GM12878 (cell line): ENCODE data around the gene TMEM171. TPM values are rescaled to one million over a fixed set of nuclear protein-coding genes. Genes with fewer than 3 reads are reported as not detected.

Source experiments
- ATAC-seq: fragments of 200-7000 bp; cut with Tn5 transposase; 3 replicates; pipeline ENCODE4 v1.9.1; 2020; ENCODE audit warnings: mild to moderate bottlenecking, moderate library complexity
- BruUV-seq: library from RNA; stranded (reverse); fragments of 400-500 nt; replicated peaks from 2 replicates; lab custom pipeline; 2021; lab: Mats Ljungman, UMichigan
- CTCF ChIA-PET: fragments of 300-600 bp; sonication (Branson Sonifier 250); formaldehyde crosslinking; extraction: SDS; loops from one replicate; lab custom pipeline; 2021; ENCODE audit warnings: inconsistent platforms; lab: Yijun Ruan, JAX
- POLR2A ChIA-PET: fragments of 350-600 bp; formaldehyde crosslinking; extraction: SDS; loops from one replicate; lab custom pipeline; 2021; ENCODE audit warnings: inconsistent platforms; lab: Charles Lee
- RAD21 ChIA-PET: fragments of 300-600 bp; sonication (Branson Sonifier 250); formaldehyde crosslinking; loops from one replicate; lab custom pipeline; 2023; ENCODE audit warnings: antibody characterized with exemption; ENCODE audit not compliant: unreplicated experiment; lab: Charles Lee
- SMC1A ChIA-PET: fragments of 300-600 bp; sonication (Branson Sonifier 250); formaldehyde crosslinking; loops from one replicate; lab custom pipeline; 2023; ENCODE audit not compliant: unreplicated experiment, uncharacterized antibody; lab: Charles Lee
- DNase-seq: peaks from one replicate; pipeline ENCODE4 v3.0.0-alpha.2; 2011; ENCODE audit warnings: low read depth, low spot score
- FAIRE-seq: peaks from 3 replicates; lab custom pipeline; 2011; peaks lifted over from hg19 to GRCh38; lab: Jason Lieb, UNC
- H2AFZ ChIP-seq: 2 replicates; pipeline ENCODE4 v1.6.0; 2011; ENCODE audit warnings: low read depth, low read length, control low read depth; ENCODE audit not compliant: control insufficient read depth
- H3K27ac ChIP-seq: 2 replicates; pipeline ENCODE4 v1.5.1; 2011; ENCODE audit warnings: control low read depth; ENCODE audit not compliant: control insufficient read depth, insufficient read depth
- H3K27me3 ChIP-seq, 2 experiments: replicated peaks in 1 of 2; 2 replicates each; pipeline versions ENCODE4 v1.6.0 to v1.6.1; 2011; ENCODE audit warnings: low read length in 1 of 2; ENCODE audit not compliant: control insufficient read depth in 2 of 2, insufficient read depth in 2 of 2
- H3K36me3 ChIP-seq, 2 experiments: 2 replicates each; pipeline ENCODE4 v1.5.1; 2011; ENCODE audit warnings: low read length in 1 of 2; ENCODE audit not compliant: control insufficient read depth in 2 of 2, insufficient read depth in 2 of 2
- H3K4me1 ChIP-seq: 2 replicates; pipeline ENCODE4 v1.6.1; 2011; ENCODE audit warnings: mild to moderate bottlenecking, low read length, moderate library complexity, mixed read lengths; ENCODE audit not compliant: control insufficient read depth, insufficient read depth
- H3K4me2 ChIP-seq: 2 replicates; pipeline ENCODE4 v1.6.0; 2011; ENCODE audit warnings: control low read depth; ENCODE audit not compliant: control insufficient read depth, insufficient read depth
- H3K4me3 ChIP-seq: fragments of 200-600 bp; sonication (generic); 2 replicates; pipeline ENCODE4 v1.5.1; 2016
- H3K79me2 ChIP-seq: 2 replicates; pipeline ENCODE4 v1.6.0; 2011; ENCODE audit warnings: low read length; ENCODE audit not compliant: control insufficient read depth, insufficient read depth
- H3K9ac ChIP-seq: 2 replicates; pipeline ENCODE4 v1.8.0; 2011; ENCODE audit warnings: low read length, control low read depth, mixed read lengths; ENCODE audit not compliant: control insufficient read depth, insufficient read depth
- H3K9me3 ChIP-seq: replicated peaks from 3 replicates; pipeline ENCODE4 v1.5.1; 2011; ENCODE audit warnings: mild to moderate bottlenecking, low read length; ENCODE audit not compliant: control insufficient read depth, insufficient read depth
- H4K20me1 ChIP-seq: 2 replicates; pipeline ENCODE4 v1.6.0; 2011; ENCODE audit not compliant: control insufficient read depth, insufficient read depth
- ATF7 ChIP-seq: fragments of 450-650 bp; IDR thresholded peaks from 2 replicates; pipeline ENCODE4 v1.6.1; 2016; ENCODE audit warnings: low read depth, mild to moderate bottlenecking
- CBFB ChIP-seq: IDR thresholded peaks from 2 replicates; pipeline ENCODE4 v1.6.1; 2016; ENCODE audit warnings: antibody characterized with exemption, low read depth
- CBX3 ChIP-seq: fragments of 200-600 bp; sonication (generic); IDR thresholded peaks from 2 replicates; pipeline ENCODE4 v1.6.1; 2016; ENCODE audit warnings: low read depth, borderline replicate concordance
- MAX ChIP-seq: IDR thresholded peaks from 2 replicates; pipeline ENCODE4 v1.6.1; 2012; ENCODE audit warnings: low read depth, low read length, improper control_type of control experiment
- MEF2A ChIP-seq: IDR thresholded peaks from 2 replicates; pipeline ENCODE4 v1.6.1; 2011; ENCODE audit warnings: low read depth, mild to moderate bottlenecking, low read length, moderate library complexity; ENCODE audit not compliant: insufficient read depth
- NBN ChIP-seq: fragments of 450-650 bp; IDR thresholded peaks from 2 replicates; pipeline ENCODE4 v1.6.1; 2016
- NFXL1 ChIP-seq: fragments of 450-650 bp; IDR thresholded peaks from 2 replicates; pipeline ENCODE4 v1.6.1; 2017; ENCODE audit warnings: antibody characterized with exemption, mild to moderate bottlenecking, borderline replicate concordance
- POLR2AphosphoS2 ChIP-seq: IDR thresholded peaks from 2 replicates; pipeline ENCODE4 v1.6.1; 2011; ENCODE audit warnings: low read depth, mild to moderate bottlenecking, low read length, improper control_type of control experiment, moderate library complexity
- RB1 ChIP-seq: fragments of 450-650 bp; formaldehyde crosslinking; IDR thresholded peaks from 2 replicates; pipeline ENCODE4 v1.6.1; 2017; ENCODE audit warnings: mild to moderate bottlenecking, borderline replicate concordance
- RCOR1 ChIP-seq: conservative IDR thresholded peaks from 2 replicates; pipeline ENCODE4 v1.6.1; 2012; ENCODE audit warnings: low read depth, low read length, improper control_type of control experiment
- RELB ChIP-seq: fragments of 450-650 bp; IDR thresholded peaks from 2 replicates; pipeline ENCODE4 v1.6.1; 2017; ENCODE audit warnings: low read depth, mild to moderate bottlenecking, moderate library complexity
- RFX5 ChIP-seq: IDR thresholded peaks from 2 replicates; pipeline ENCODE4 v1.6.1; 2011; ENCODE audit warnings: low read depth, low read length, improper control_type of control experiment
- SUZ12 ChIP-seq: fragments of 200-600 bp; sonication (generic); IDR thresholded peaks from one replicate; pipeline ENCODE4 v1.6.1; 2018; ENCODE audit warnings: antibody characterized with exemption, mild to moderate bottlenecking; ENCODE audit not compliant: unreplicated experiment
- TAF1 ChIP-seq: IDR thresholded peaks from 2 replicates; pipeline ENCODE4 v1.6.1; 2011; ENCODE audit warnings: mild to moderate bottlenecking, low read depth, low read length, borderline replicate concordance
- ZBTB40 ChIP-seq: fragments of 450-650 bp; IDR thresholded peaks from 2 replicates; pipeline ENCODE4 v1.6.1; 2016; ENCODE audit warnings: mild to moderate bottlenecking, moderate library complexity, borderline replicate concordance
- ZNF592 ChIP-seq: fragments of 450-650 bp; IDR thresholded peaks from 2 replicates; pipeline ENCODE4 v1.6.1; 2017; ENCODE audit warnings: mild to moderate bottlenecking, moderate library complexity
- WGBS: methylation state at CpG from one replicate; pipeline ENCODE4 v1.1.6; 2016; ENCODE audit warnings: low lambda C conversion rate; ENCODE audit not compliant: insufficient replicate concordance, insufficient coverage; ENCODE audit errors: missing lambda C conversion rate; 5-methylcytosine and 5-hydroxymethylcytosine counted together
- in situ Hi-C: fragments of 300-500 bp; cut with MboI; formaldehyde crosslinking; loops from 9 replicates; pipeline ENCODE4 v1.14.3; 2018; ENCODE audit warnings: mixed read lengths
- intact Hi-C: fragments of 100-400 bp; cut with micrococcal nuclease; formaldehyde crosslinking; loops from one replicate; pipeline ENCODE4 v1.14.2; 2022; ENCODE audit not compliant: unreplicated experiment
- polyA plus RNA-seq, 11 experiments: library from polyadenylated mRNA; depleted of rRNA in 4 of 11; unstranded in 6 of 11; stranded (reverse) in 5 of 11; fragments of >200 nt; fragmentation: Nextera tagmentation in 4 of 11; fragmentation: Illumina TruSeq in 1 of 11; extraction: Ambion mirVana in 4 of 11; extraction: Trizol in 1 of 11; gene quantifications; 1 replicate in 1 of 11; 2 replicates in 10 of 11; pipeline versions ENCODE4 v1.2.1 to v1.2.3, GENCODE V29; 2011 to 2016; ENCODE audit warnings: inconsistent platforms in 2 of 11, missing spikeins in 2 of 11, low read depth in 1 of 11
- total RNA-seq, 4 experiments: library from RNA; depleted of rRNA in 3 of 4; stranded (reverse); fragments of >200 nt in 3 of 4; fragmentation: Illumina TruSeq in 1 of 4; extraction: Trizol in 1 of 4; gene quantifications; 2 replicates each; pipeline versions ENCODE4 v1.2.1 to v1.2.3, GENCODE V29; 2013 to 2021

TMEM171 gene
- total and polyA plus RNA-seq, 10 of the 15 experiments (the other 5 are each of a cell fraction or from before 2014, with no cell fraction given), result not detected

GRCh38 chr5:73158313-73158712 is 37.9 kb downstream of the TMEM171 start:
- WGBS, result 35% methylated on average over 4 of the region's 4 CpGs
- SMC1A ChIA-PET, result no interaction called here
- no peak for DNase-seq
- Histone ChIP-seq H4K20me1 (no peaks in the 10 kb centered on the region), H3K4me2 (no peak overlapping the region), H3K79me2 (no peaks in the 10 kb centered on the region), H2AFZ (no peak overlapping the region), H3K27me3 (peaks cover 0 to 3% of the 10 kb centered on the region in 2 experiments; a peak in 1 of 4 replicates), H3K4me3 (no peak overlapping the region), H3K9me3 (no peaks in the 10 kb centered on the region), H3K9ac (no peak overlapping the region), H3K4me1 (0 out of 2 replicates have a peak, but pooled peaks cover 5% of the 10 kb centered on the region), H3K27ac (no peak overlapping the region), H3K36me3 (no peaks in the 10 kb centered on the region)
- intact Hi-C loops, result no loop called here
- BruUV-seq, result no TSS peak
- POLR2A ChIA-PET, result no interaction called here
- in situ Hi-C loops, result no loop called here
- no peak for ATAC-seq
- CTCF ChIA-PET, result interaction anchor here (1.2 kb wide), 2 partner anchors 12 to 42 kb away, joined by 3 read pairs; no protein-coding TSS in a partner anchor
- RAD21 ChIA-PET, result no interaction called here
- FAIRE-seq, result no peak
- TF ChIP-seq RB1 (no peak), MAX (no peak), ZBTB40 (no peak), RFX5 (no peak), MEF2A (no peak), NBN (no peak), TAF1 (no peak), ZNF592 (no peak), CBFB (no peak), RCOR1 (no peak), CBX3 (no peak), SUZ12 (no peak), POLR2AphosphoS2 (no peak), ATF7 (no peak), NFXL1 (no peak), RELB (no peak)
